Caco-2 (cell line): ENCODE measurements around the gene YPEL3. TPM values are rescaled to one million over a fixed set of nuclear protein-coding genes. Genes with fewer than 3 reads are reported as not detected.

Experiments used
- BruUV-seq: library from RNA; stranded (reverse); fragments of 400-500 nt; replicated peaks from 2 replicates; lab custom pipeline; 2021; lab: Mats Ljungman, UMichigan
- CTCF ChIA-PET: fragments of 300-600 bp; sonication (Branson Sonifier 250); formaldehyde crosslinking; loops from one replicate; lab custom pipeline; 2022; ENCODE audit warnings: antibody characterized with exemption; lab: Charles Lee
- POLR2A ChIA-PET: fragments of 300-600 bp; sonication (Branson Sonifier 250); formaldehyde crosslinking; loops from one replicate; lab custom pipeline; 2022; ENCODE audit warnings: antibody characterized with exemption; lab: Charles Lee
- DNase-seq, 2 experiments: peaks; one replicate each; pipeline versions ENCODE4 v3.0.0 to v3.0.0-alpha.2; 2020 to 2022
- H3K27me3 ChIP-seq: replicated peaks from 2 replicates; pipeline ENCODE4 v1.6.0; 2011; ENCODE audit warnings: low read length; ENCODE audit not compliant: control insufficient read depth, insufficient read depth
- H3K36me3 ChIP-seq: 2 replicates; pipeline ENCODE4 v1.5.1; 2011; ENCODE audit warnings: low read length; ENCODE audit not compliant: control insufficient read depth, insufficient read depth
- H3K4me1 ChIP-seq: fragments of 250-450 bp; sonication (Bioruptor Pico); 2 replicates; pipeline ENCODE4 v1.5.1; 2020; ENCODE audit warnings: mild to moderate bottlenecking
- H3K4me3 ChIP-seq: 2 replicates; pipeline ENCODE4 v1.5.1; 2011; ENCODE audit warnings: low read depth, mild to moderate bottlenecking, control low read depth, low read length
- H3K9me3 ChIP-seq: fragments of 250-450 bp; sonication (Bioruptor Pico); 2 replicates; pipeline ENCODE4 v1.5.1; 2020; ENCODE audit warnings: mild to moderate bottlenecking, moderate library complexity
- H3K27ac Mint-ChIP-seq: one replicate; pipeline ENCODE4 v1.8.0; 2022; ENCODE audit warnings: mixed read lengths; ENCODE audit not compliant: unreplicated experiment
- H3K27me3 Mint-ChIP-seq: one replicate; pipeline ENCODE4 v1.8.0; 2022; ENCODE audit warnings: mixed read lengths; ENCODE audit not compliant: insufficient read depth, unreplicated experiment
- H3K36me3 Mint-ChIP-seq: one replicate; pipeline ENCODE4 v1.8.0; 2022; ENCODE audit warnings: mild to moderate bottlenecking, mixed read lengths; ENCODE audit not compliant: insufficient read depth, unreplicated experiment
- H3K4me1 Mint-ChIP-seq: one replicate; pipeline ENCODE4 v1.8.0; 2022; ENCODE audit warnings: low read depth, mixed read lengths; ENCODE audit not compliant: unreplicated experiment
- H3K4me3 Mint-ChIP-seq: one replicate; pipeline ENCODE4 v1.8.0; 2022; ENCODE audit warnings: mild to moderate bottlenecking, moderate library complexity, mixed read lengths; ENCODE audit not compliant: unreplicated experiment
- H3K9me3 Mint-ChIP-seq: one replicate; pipeline ENCODE4 v1.8.0; 2022; ENCODE audit warnings: mixed read lengths; ENCODE audit not compliant: unreplicated experiment
- intact Hi-C: fragments of 100-400 bp; cut with micrococcal nuclease; formaldehyde crosslinking; loops from one replicate; pipeline ENCODE4 v1.10.0; 2022; ENCODE audit not compliant: unreplicated experiment
- total RNA-seq: library from RNA; stranded (reverse); gene quantifications from 2 replicates; pipeline ENCODE4 v1.2.3, GENCODE V29; 2022
- TF ChIP-seq, protein P1 (sequence below), 2 experiments: fragments of 200-600 bp in 1 of 2; IDR thresholded peaks; 1 replicate in 1 of 2; 2 replicates in 1 of 2; pipeline versions ENCODE4 v1.5.1 to v1.8.0; 2011 to 2022; ENCODE audit warnings: antibody characterized with exemption in 1 of 2, control low read depth in 1 of 2, inconsistent platforms in 1 of 2, low read depth in 1 of 2, low read length in 1 of 2, mild to moderate bottlenecking in 1 of 2, moderate library complexity in 1 of 2; ENCODE audit not compliant: insufficient read depth in 1 of 2, severe bottlenecking in 1 of 2, unreplicated experiment in 1 of 2

The YPEL3 gene
- total RNA-seq, 1 experiment from 2014 or later, result 26.3 TPM

DNA sequence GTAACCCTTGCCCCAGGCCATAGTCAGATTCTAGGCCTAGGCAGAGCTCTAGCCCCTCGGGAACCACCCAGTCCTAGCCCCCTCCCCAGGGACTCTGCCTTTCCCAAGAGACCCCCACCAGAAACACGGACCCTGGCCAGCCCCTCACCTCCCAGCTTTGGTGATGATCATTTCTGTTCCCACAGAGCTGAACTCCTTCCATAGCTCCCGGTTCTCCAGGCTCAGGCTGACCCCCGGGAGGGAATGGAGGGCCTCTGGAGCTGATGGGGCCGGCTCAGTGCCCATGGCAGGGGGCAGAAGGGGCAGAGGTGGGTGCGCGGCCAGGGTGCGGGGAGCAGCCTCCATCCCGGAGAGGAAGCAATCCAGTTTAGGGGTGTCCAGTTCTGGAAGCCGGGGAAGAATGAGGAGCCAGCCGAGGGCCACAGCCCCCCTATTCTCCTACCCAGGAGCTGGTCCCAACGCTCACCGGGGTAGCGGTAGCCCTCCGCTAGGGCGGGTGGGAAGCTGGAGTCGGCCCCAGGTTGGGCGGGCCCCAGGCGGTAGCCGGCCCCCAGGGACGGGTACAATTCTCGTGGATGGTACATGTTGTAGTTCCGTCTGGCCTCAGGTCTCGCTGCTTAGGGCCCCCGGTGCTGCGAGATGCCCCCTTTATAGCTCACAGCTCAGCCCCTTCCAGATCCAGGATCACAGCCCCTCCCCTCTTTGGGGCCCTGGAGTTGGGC lies 5.2 kb downstream of the YPEL3 start:
- CTCF ChIA-PET, result interaction anchor here (0.7 to 3.1 kb wide), 8 partner anchors 19 to 520 kb away, joined by 3 to 22 read pairs (median 3); partner anchors contain the start of genes DCTPP1, TBC1D10B and ZNF689
- Histone ChIP-seq H3K36me3 (no peaks in the 10 kb centered on the region), H3K27me3 (no peaks in the 10 kb centered on the region), H3K4me1 (peaks cover 21% of the 10 kb centered on the region), H3K9me3 (no peaks in the 10 kb centered on the region), H3K4me3 (no peak overlapping the region)
- no peaks in the 10 kb centered on the region for H3K9me3 Mint-ChIP-seq
- H3K4me3 Mint-ChIP-seq, result peak overlapping the region; percentile 14
- H3K36me3 Mint-ChIP-seq, result peaks cover 46% of the 10 kb centered on the region
- BruUV-seq, result no TSS peak
- H3K27me3 Mint-ChIP-seq, result no peaks in the 10 kb centered on the region
- POLR2A ChIA-PET, result no interaction called here
- peak overlapping the region; percentile 29 for H3K27ac Mint-ChIP-seq
- H3K4me1 Mint-ChIP-seq, result peaks cover 18% of the 10 kb centered on the region
- TF ChIP-seq, protein P1, sequence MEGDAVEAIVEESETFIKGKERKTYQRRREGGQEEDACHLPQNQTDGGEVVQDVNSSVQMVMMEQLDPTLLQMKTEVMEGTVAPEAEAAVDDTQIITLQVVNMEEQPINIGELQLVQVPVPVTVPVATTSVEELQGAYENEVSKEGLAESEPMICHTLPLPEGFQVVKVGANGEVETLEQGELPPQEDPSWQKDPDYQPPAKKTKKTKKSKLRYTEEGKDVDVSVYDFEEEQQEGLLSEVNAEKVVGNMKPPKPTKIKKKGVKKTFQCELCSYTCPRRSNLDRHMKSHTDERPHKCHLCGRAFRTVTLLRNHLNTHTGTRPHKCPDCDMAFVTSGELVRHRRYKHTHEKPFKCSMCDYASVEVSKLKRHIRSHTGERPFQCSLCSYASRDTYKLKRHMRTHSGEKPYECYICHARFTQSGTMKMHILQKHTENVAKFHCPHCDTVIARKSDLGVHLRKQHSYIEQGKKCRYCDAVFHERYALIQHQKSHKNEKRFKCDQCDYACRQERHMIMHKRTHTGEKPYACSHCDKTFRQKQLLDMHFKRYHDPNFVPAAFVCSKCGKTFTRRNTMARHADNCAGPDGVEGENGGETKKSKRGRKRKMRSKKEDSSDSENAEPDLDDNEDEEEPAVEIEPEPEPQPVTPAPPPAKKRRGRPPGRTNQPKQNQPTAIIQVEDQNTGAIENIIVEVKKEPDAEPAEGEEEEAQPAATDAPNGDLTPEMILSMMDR (IDR thresholded peaks at IDR 0.05; ENCODE audit: insufficient read depth in 1 of 2, low read depth in 1 of 2, low read length in 1 of 2, severe bottlenecking in 1 of 2, unreplicated experiment in 1 of 2), result no peak
- DNase-seq, result no peak
- intact Hi-C loops, result loop anchor here (1.0 to 2.0 kb wide), 2 partner anchors 26 to 265 kb away; partner anchors contain the start of genes ALDOA and CD2BP2

DNA sequence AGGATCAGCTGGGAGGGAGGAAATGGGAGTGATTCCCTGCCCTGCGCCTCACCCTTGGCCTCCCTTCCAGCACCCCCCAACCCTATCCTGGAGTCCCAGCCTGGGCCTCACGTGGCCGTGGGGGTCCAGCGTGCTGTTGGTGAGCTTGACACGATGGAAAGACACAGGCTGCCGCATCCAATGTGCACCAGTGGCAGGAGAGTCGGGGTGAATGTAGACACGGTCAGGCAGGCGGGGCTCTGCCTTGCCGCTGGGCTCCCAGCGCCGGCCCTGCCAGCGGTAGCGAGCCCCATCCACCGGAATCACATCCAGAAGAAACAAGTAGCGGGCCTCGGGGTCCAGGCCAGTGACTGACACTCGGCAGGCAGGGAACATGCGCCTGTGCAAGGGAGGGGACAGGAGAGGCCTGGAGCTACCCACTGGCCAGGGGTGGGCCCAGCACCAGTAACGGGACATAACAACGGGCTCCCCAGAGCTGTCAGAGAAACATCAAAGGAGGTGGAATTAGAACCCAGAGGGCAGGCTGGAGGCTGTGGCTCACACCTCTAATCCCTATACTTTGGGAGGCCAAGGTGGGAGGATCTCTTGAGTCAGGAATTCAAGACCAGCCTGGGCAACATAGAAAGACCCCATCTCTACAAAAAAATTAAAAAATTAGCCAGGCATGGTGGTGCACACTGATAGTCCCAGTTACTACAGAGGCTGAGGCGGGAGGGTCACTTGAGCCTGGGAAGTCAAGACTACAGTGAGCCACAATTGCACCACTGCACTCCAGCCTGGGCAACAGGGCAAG lies 7.0 kb downstream of the YPEL3 start:
- intact Hi-C loops, result no loop called here
- Mint-ChIP-seq H3K36me3 (peaks cover 43% of the 10 kb centered on the region), H3K27me3 (no peaks in the 10 kb centered on the region), H3K27ac (peak overlapping the region; percentile 27), H3K4me3 (no peak overlapping the region), H3K4me1 (peaks cover 7% of the 10 kb centered on the region), H3K9me3 (no peaks in the 10 kb centered on the region)
- TF ChIP-seq, protein P1 (IDR thresholded peaks at IDR 0.05; ENCODE audit: insufficient read depth in 1 of 2, low read depth in 1 of 2, low read length in 1 of 2, severe bottlenecking in 1 of 2, unreplicated experiment in 1 of 2), result no peak
- H3K4me1 ChIP-seq, result peaks cover 13% of the 10 kb centered on the region
- no peaks in the 10 kb centered on the region; the same call in 1 of the 2 replicates for H3K36me3 ChIP-seq
- POLR2A ChIA-PET, result interaction anchor here (0.6 kb wide), 1 partner anchor 341 kb away, joined by 3 read pairs; the partner anchor contains the start of gene DCTPP1
- no peak overlapping the region for H3K4me3 ChIP-seq
- CTCF ChIA-PET, result interaction anchor here (0.7 to 1.3 kb wide), 2 partner anchors 21 to 53 kb away, joined by 3 to 5 read pairs; no protein-coding TSS in a partner anchor
- H3K9me3 ChIP-seq, result no peaks in the 10 kb centered on the region
- DNase-seq, result no peak
- no TSS peak for BruUV-seq
- H3K27me3 ChIP-seq, result no peaks in the 10 kb centered on the region

DNA sequence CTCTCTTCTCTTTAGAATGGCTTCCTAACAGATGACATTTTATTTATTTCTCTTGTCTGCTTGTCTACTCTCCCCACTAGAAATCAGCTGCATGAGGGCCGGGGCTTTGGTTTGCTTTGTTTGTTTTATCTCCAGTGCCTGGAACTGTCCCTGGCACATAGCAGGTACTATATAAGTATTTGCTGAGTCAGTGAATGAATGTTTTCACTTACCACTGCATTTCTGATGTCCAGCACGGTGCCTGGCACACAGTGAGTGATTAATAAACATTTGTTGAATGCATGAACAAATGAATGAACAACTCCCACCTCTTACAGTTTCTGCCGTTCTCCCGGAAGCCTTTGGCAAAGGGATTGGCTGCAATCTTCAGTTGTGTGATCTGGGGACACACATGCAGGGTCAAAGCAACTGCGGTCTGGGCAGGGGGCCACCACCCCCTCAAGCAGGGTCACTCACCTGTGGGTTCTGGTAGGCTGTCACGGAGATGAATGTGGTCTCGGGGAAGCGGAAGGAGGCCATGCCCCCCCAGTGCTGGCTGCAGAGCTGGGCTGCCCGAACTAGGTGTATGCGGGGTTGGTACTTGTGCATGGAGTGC lies 7.7 kb downstream of the YPEL3 start:
- Histone ChIP-seq H3K9me3 (no peaks in the 10 kb centered on the region), H3K36me3 (no peaks in the 10 kb centered on the region; the same call in 1 of the 2 replicates), H3K27me3 (no peaks in the 10 kb centered on the region), H3K4me3 (no peak overlapping the region), H3K4me1 (peaks cover 13% of the 10 kb centered on the region)
- Mint-ChIP-seq H3K4me1 (peaks cover 6% of the 10 kb centered on the region), H3K36me3 (peaks cover 45% of the 10 kb centered on the region), H3K27me3 (no peaks in the 10 kb centered on the region), H3K4me3 (no peak overlapping the region), H3K9me3 (no peaks in the 10 kb centered on the region), H3K27ac (peak overlapping the region; percentile 27)
- POLR2A ChIA-PET, result no interaction called here
- TF ChIP-seq, protein P1 (IDR thresholded peaks at IDR 0.05; ENCODE audit: insufficient read depth in 1 of 2, low read depth in 1 of 2, low read length in 1 of 2, severe bottlenecking in 1 of 2, unreplicated experiment in 1 of 2), result no peak
- intact Hi-C loops, result no loop called here
- no peak for DNase-seq
- CTCF ChIA-PET, result no interaction called here
- no TSS peak for BruUV-seq
